Inflammatory macrophage (primary cell): Measurements from ENCODE around the gene FBXL16.
"Not testable (repeated sequence)": the region's sequence is repeated elsewhere in the genome, so short reads cannot be mapped to it uniquely, and the experiment has no call there.

ENCODE experiments used
- DNase-seq, 2 donors: peaks; one replicate each; pipeline ENCODE4 v3.0.0-alpha.2; 2020 to 2022

The FBXL16 gene

DNA sequence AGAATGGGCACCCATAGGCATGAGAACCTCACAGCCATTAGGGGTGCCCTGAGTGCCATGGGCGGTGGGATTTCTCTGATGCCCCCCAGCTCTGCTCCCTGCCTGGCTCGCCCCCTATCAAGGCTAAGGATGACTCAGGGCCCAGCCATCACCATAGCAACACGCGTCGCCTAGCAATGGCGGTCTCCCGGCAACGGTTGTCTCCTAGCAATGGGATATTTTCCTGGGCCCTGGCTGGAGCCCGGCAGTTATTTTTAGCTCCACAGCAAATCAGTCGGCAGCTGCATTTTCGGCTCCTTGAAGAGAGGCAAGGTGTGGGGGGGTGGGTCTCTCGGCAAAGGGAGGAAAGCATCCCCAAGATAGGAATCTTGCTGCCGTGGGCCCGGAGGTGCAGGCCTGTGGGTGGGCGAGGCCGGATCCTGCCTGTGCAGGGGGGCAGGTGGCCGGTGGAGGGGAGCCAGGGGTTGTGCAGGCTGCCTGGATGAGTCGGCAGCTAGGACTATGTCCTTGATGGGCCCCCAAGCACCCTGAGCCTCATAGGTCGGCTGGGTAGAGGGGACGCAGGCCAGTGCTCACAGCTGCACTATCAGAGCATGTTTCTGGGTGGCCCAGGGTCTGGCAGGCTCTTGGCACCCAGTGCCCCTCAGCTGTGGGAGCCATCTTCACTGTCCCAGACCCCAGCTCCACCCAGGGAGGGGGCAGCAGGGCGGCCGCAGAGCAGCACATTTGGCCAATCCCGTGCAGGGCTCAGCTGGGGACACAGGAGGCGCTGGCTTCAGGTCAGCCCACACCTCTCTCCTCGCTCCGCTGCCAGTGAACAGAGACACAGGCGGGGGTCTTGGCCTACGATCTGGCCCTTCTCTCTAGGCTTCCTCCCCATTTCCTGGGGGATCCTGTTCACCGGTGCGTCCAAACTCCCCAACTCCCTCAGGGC, 4.2 kb upstream of the FBXL16 start:
- peak in 1 of 2 donors; percentile 24 for DNase-seq

DNA sequence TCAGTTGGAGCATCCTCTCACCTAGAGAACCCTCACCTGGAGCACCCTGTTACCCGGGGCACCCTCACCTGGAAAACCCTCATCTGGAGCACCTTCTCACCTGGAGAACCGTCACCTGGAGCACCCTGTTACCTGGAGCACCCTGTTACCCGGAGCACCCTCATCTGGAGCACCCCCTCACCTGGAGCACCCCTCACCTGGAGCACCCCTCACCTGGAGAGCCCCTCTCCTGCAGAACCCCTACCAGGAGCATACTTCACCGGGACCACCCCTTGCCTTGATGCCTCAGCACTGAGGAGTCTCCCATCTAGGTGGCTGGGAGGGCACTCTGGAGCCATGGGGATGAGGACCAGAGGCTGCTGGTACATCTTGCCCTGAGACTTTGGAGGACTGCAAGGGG, 3.4 kb upstream of the FBXL16 start:
- no peak for DNase-seq

GRCh38 chr16:708019-708418, 2.4 kb upstream of the FBXL16 start:
- no peak for DNase-seq

GRCh38 chr16:707062-707538, 1.5 kb upstream of the FBXL16 start:
- no peak for DNase-seq

GRCh38 chr16:706189-707061, 824 bp upstream of the FBXL16 start:
- no peak for DNase-seq

GRCh38 chr16:704552-705380, 835 bp downstream of the FBXL16 start:
- DNase-seq = no peak

DNA sequence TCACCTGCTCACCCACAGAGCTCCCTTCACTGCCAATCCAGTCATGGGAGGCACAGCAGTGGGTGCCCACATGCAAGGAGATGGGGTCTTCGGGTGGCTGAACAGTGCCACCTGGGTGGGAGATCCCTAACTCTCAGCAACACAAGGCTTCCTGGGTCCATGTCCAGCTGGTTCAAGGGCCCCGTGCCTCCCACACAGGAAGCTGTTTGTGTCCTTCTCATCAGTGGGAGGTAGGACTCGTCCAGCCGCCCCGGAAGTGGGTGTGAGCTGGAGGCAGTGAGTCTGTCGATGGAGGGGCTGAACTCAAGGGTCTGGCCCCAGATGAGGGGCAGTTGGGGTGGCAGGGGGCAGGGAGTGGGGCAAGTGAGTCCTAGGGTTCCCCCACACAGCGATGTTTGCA, 1.6 kb downstream of the FBXL16 start:
- DNase-seq = no peak

GRCh38 chr16:703406-703805, 2.2 kb downstream of the FBXL16 start:
- no peak for DNase-seq

DNA sequence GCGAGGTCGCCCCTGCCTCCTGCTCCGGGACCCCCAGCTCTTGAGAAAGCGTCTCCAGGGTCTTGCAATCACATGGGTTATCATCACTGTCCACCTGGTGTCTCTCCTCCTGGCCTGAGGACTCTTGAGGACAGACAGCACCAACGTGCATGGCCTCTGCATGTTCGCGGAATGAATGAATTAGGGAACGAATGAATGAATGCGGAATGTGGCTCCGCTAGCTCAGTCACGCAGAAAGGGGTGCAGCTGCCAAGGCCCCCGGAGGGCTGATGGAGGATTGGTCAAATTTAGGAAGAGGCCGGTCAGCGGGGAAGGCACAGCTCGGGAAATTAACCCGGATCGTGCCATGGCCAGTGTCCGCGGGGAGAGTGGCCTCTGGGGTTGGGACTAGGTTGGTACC, 3.3 kb downstream of the FBXL16 start:
- no peak for DNase-seq

- DNase-seq = no peak
These were observed 4.7 kb downstream of the FBXL16 start for GRCh38 chr16:700684-701584.

DNA sequence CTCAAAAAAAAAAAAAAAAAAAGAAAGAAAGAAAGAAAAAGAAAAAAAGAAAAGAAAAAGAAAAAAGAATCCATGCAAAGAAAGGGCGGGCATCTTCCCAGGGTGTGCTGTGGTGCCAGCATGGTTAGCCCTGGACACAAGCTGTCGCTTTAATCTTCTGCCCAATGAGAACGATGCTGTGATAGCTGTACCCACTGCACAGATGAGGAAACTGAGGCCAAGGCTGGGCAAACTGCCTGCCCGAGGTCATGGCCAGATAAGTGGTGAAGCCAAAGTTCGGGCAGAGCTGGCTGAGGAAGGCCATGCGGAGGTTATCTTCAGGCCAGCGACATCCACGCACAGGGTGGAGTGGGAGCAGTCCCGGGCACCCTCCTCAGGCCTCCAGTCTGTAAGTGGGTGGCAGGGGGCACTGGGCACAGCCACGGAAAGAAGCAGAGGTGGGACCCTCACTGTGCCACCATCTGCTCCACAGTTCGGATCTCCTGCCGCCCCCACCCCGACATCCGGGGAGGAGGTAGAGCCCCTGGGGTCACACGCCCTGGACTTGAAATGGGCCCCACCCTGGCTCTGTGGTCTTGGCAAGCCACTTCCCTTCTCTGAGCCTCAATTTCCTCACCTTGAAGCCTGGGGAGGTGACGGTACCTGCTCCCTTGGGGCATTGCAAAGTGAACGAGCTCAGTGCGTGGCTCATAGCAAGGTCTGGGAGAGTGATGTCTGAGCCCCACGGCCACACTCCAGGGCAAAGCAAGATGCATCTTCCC, 6.5 kb downstream of the FBXL16 start:
- DNase-seq = no peak

- DNase-seq = peak in 1 of 2 donors; percentile 21
These were observed 10.1 kb downstream of the FBXL16 start for GRCh38 chr16:695355-696089.

GRCh38 chr16:694863-695354, 10.7 kb downstream of the FBXL16 start:
- DNase-seq = no peak

DNA sequence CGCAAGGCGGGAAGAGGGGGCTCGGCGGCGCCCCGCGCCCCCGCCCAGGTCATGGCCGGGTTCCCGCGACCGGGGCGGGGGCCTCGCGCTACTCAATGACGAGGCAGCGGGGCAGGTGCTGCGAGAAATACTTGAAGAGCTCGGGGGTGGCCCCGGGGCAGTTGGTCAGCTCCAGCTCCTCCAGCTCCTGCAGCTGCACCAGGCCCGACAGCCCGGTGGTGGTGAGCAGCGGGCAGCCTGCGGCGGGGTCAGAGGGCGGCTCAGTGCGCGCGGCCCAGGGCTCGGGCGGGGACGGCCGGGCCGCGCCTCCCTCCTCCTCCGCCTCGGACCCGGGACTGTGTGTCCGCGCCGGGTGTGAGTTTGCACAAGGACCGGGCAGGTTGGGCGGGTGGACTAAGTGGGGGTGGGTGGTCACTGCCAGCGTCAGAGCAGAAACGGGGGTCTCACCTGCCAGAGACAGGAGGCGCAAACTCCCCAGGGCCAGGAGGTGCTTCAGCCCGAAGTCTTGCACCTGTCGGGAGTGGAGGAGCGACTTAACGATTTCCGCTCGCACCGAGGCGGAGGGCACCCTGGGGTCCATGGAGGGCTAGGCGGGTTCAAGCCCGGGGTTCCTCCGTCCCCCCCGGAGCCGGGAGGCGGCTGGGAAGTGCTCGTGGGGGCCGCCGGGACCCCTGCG, 11.3 kb downstream of the FBXL16 start:
- DNase-seq = no peak

DNA sequence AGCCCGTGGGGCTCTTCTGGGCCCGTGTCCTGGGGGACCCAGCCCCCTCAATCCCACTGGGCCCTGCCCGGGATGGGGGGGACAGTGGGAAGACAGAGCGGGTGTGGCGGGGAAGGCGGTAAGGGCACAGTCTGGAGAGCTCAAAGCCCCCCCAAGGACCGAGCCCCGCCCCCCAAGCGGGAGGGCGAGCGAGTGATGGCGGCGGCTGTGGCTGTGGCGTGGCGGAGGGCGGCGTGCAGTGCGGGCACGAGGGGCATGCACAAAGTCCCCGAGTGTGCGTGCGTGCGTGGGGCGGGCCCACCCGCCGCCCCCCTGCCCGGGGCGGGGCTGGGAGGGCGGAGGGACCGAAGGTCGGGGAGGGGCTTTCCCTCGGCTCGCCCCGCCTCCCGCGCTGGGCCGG, 11.8 kb downstream of the FBXL16 start:
- no peak for DNase-seq

DNA sequence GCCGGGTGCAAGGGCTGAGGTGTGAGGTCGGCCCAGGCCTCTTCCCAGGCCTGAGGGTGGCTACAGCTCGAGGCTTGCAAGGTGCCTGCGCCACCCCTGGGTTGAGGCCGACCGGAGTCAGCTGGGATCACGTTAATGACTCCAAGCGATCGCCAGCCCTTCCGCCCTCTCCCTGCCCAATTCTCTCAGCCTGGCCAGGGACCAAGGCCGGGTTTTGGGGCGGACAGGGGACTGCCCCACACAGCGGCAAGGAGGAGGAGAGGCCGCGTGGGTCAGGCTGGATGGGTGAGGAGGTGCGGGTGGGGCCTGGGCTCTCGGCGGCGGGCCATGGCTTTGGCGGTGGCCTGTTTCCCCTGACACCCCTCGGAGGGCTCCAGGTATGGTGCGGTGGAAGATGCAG, 12.2 kb downstream of the FBXL16 start:
- DNase-seq = no peak

- no peak for DNase-seq
These were observed 13.1 kb downstream of the FBXL16 start for GRCh38 chr16:692356-693108.

GRCh38 chr16:691242-691641, 14.4 kb downstream of the FBXL16 start:
- not testable (repeated sequence) for DNase-seq
